Naive thymus-derived CD4-positive, alpha-beta T cell (primary cell): ENCODE results near the gene CSF2. TPM values are rescaled to one million over a fixed set of nuclear protein-coding genes. Genes with fewer than 3 reads are reported as not detected.

Source experiments
- ATAC-seq: fragments of 150-1000 bp; cut with Tn5 transposase; 2 replicates; pipeline ENCODE4 v1.10.0; 2021; ENCODE audit warnings: mild to moderate bottlenecking, moderate library complexity
- CTCF ChIA-PET: fragments of 350-600 bp; sonication (Branson Sonifier 250); formaldehyde crosslinking; loops from one replicate; lab custom pipeline; 2021; ENCODE audit warnings: antibody characterized with exemption; lab: Charles Lee
- POLR2A ChIA-PET: fragments of 350-600 bp; sonication (Branson Sonifier 250); formaldehyde crosslinking; loops from one replicate; lab custom pipeline; 2021; ENCODE audit warnings: antibody characterized with exemption, inconsistent platforms; lab: Charles Lee
- DNase-seq, 9 donors: peaks; one replicate each; pipeline versions ENCODE4 v3.0.0 to v3.0.0-alpha.2; 2020 to 2022; ENCODE audit warnings: mixed read lengths in 1 of 9
- H3K27ac ChIP-seq: one replicate; pipeline ENCODE4 v1.7.0; 2013; ENCODE audit warnings: mild to moderate bottlenecking, low read depth, low read length, moderate library complexity
- H3K27me3 ChIP-seq, 2 donors: one replicate each; pipeline ENCODE4 v1.7.0; 2013; ENCODE audit warnings: low read length in 2 of 2, mild to moderate bottlenecking in 2 of 2, moderate library complexity in 2 of 2; ENCODE audit not compliant: control insufficient read depth in 2 of 2, insufficient read depth in 2 of 2
- H3K36me3 ChIP-seq, 3 experiments: 1 replicate in 2 of 3; 2 replicates in 1 of 3; pipeline ENCODE4 v1.7.0; 2013; ENCODE audit warnings: low read length in 3 of 3, mild to moderate bottlenecking in 3 of 3, moderate library complexity in 1 of 3; ENCODE audit not compliant: insufficient read depth in 3 of 3, control insufficient read depth in 2 of 3
- H3K4me1 ChIP-seq, 2 donors: one replicate each; pipeline ENCODE4 v1.7.0; 2013; ENCODE audit warnings: low read length in 2 of 2, mild to moderate bottlenecking in 2 of 2, moderate library complexity in 1 of 2; ENCODE audit not compliant: control insufficient read depth in 2 of 2, insufficient read depth in 2 of 2
- H3K4me3 ChIP-seq: 2 replicates; pipeline ENCODE4 v1.7.0; 2013; ENCODE audit warnings: mild to moderate bottlenecking, low read length
- H3K9me3 ChIP-seq, 3 experiments: 1 replicate in 2 of 3; 2 replicates in 1 of 3; pipeline ENCODE4 v1.7.0; 2013; ENCODE audit warnings: low read length in 3 of 3; ENCODE audit not compliant: control insufficient read depth in 2 of 3
- H3K27ac Mint-ChIP-seq, 9 donors: one replicate each; pipeline ENCODE4 v1.8.0; 2020 to 2022; ENCODE audit warnings: mixed read lengths in 9 of 9, mild to moderate bottlenecking in 8 of 9, moderate library complexity in 5 of 9, inconsistent platforms in 2 of 9
- H3K27me3 Mint-ChIP-seq, 5 donors: one replicate each; pipeline ENCODE4 v1.8.0; 2021 to 2022; ENCODE audit warnings: mixed read lengths in 5 of 5, mild to moderate bottlenecking in 1 of 5
- H3K36me3 Mint-ChIP-seq, 5 donors: one replicate each; pipeline ENCODE4 v1.8.0; 2020 to 2022; ENCODE audit warnings: mixed read lengths in 5 of 5, mild to moderate bottlenecking in 3 of 5, inconsistent platforms in 1 of 5
- H3K4me1 Mint-ChIP-seq, 7 donors: one replicate each; pipeline ENCODE4 v1.8.0; 2020 to 2022; ENCODE audit warnings: mixed read lengths in 7 of 7, mild to moderate bottlenecking in 3 of 7, inconsistent platforms in 1 of 7
- H3K4me3 Mint-ChIP-seq, 10 donors: one replicate each; pipeline ENCODE4 v1.8.0; 2020 to 2022; ENCODE audit warnings: mild to moderate bottlenecking in 10 of 10, mixed read lengths in 10 of 10, moderate library complexity in 6 of 10, inconsistent platforms in 2 of 10
- H3K9me3 Mint-ChIP-seq, 11 donors: one replicate each; pipeline ENCODE4 v1.8.0; 2020 to 2022; ENCODE audit warnings: mixed read lengths in 11 of 11, mild to moderate bottlenecking in 4 of 11, inconsistent platforms in 1 of 11, moderate library complexity in 1 of 11
- intact Hi-C, 2 donors: fragments of 100-400 bp; cut with micrococcal nuclease; formaldehyde crosslinking; loops; one replicate each; pipeline ENCODE4 v1.15.1; 2023
- polyA plus RNA-seq, 2 donors: library from polyadenylated mRNA; unstranded; fragments of 300-500 nt; fragmentation: Illumina TruSeq; gene quantifications; one replicate each; pipeline ENCODE4 v1.2.3, GENCODE V29; 2021
- total RNA-seq, 6 experiments: library from RNA in 5 of 6; stranded (reverse) in 5 of 6; gene quantifications; 1 replicate in 5 of 6; 2 replicates in 1 of 6; pipeline ENCODE4 v1.2.3 and lab custom pipeline; 2021 to 2026

Gene CSF2
- total and polyA plus RNA-seq, 7 experiments from 2014 or later: 111 TPM; not detected in 6

DNA sequence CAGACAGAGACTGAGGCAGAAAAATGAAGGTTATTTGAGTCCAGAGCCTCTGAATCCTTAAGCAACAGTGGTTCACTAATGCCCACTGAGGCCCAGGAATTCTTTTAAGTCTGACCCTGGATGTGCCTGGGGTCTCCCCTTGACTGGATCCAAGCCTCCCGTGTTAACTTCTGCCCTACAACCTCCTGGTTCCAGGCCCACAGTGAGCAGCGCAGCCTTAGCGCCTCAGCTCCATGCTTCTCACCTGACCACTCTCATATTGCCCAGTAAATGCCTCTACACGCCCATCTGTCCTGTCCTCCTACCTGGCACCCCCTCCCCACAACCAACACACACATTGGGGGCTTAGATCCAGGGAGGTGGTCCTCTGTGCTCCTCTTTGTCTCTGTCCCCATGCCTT lies 6.7 kb upstream of the CSF2 start:
- Mint-ChIP-seq H3K36me3 (peaks cover 0 to 2% (median 0%) of the 10 kb centered on the region in 5 donors), H3K4me1 (peaks cover 0 to 61% (median 5%) of the 10 kb centered on the region in 7 donors), H3K27me3 (no peaks in the 10 kb centered on the region), H3K4me3 (no peak overlapping the region), H3K9me3 (no peaks in the 10 kb centered on the region), H3K27ac (no peak overlapping the region)
- DNase-seq (no peak), ATAC-seq (no peak)
- Histone ChIP-seq H3K36me3 (no peaks in the 10 kb centered on the region), H3K4me3 (no peak overlapping the region), H3K4me1 (peaks cover 0 to 9% of the 10 kb centered on the region in 2 donors), H3K27me3 (no peaks in the 10 kb centered on the region), H3K27ac (no peak overlapping the region), H3K9me3 (no peaks in the 10 kb centered on the region)
- ChIA-PET CTCF (no interaction called here), POLR2A (no interaction called here)
- intact Hi-C loops: loop anchor here (10.0 kb wide), 3 partner anchors 108 to 428 kb away; partner anchors contain the start of gene IRF1 (in 1 of the 2)

DNA sequence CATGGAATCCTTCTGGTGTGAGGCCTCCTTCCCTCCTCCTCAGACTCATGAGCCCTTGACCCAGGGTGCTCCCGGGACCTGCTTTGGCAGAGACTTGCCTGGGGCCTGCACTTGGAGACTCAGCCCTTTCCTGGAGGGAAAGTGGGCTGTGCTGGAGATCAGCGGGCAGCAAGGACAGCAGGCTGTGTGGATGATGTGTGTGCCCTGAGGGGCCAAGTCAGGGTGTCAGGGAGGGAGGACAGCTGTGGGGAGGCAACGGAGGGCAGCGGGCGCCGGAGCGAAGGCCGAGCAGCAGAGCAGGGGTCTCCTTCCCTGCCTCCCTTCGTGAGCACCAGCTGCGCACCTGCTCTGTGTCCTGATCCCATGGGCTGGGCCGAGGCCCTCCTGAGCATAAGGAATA lies 6.1 kb upstream of the CSF2 start:
- Histone ChIP-seq H3K36me3 (no peaks in the 10 kb centered on the region), H3K27ac (no peak overlapping the region), H3K27me3 (no peaks in the 10 kb centered on the region), H3K4me1 (peaks cover 0 to 9% of the 10 kb centered on the region in 2 donors), H3K4me3 (no peak overlapping the region), H3K9me3 (no peaks in the 10 kb centered on the region)
- H3K4me3 Mint-ChIP-seq: no peak overlapping the region
- ChIA-PET CTCF (no interaction called here), POLR2A (no interaction called here)
- intact Hi-C loops: loop anchor here (10.0 kb wide), 3 partner anchors 107 to 427 kb away; partner anchors contain the start of gene IRF1 (in 1 of the 2)
- no peak overlapping the region for H3K27ac Mint-ChIP-seq
- no peaks in the 10 kb centered on the region for H3K9me3 Mint-ChIP-seq
- ATAC-seq (no peak), DNase-seq (no peak)
- no peaks in the 10 kb centered on the region for H3K27me3 Mint-ChIP-seq
- H3K36me3 Mint-ChIP-seq: peaks cover 0 to 2% (median 0%) of the 10 kb centered on the region in 5 donors
- peaks cover 0 to 66% (median 5%) of the 10 kb centered on the region in 7 donors for H3K4me1 Mint-ChIP-seq

DNA sequence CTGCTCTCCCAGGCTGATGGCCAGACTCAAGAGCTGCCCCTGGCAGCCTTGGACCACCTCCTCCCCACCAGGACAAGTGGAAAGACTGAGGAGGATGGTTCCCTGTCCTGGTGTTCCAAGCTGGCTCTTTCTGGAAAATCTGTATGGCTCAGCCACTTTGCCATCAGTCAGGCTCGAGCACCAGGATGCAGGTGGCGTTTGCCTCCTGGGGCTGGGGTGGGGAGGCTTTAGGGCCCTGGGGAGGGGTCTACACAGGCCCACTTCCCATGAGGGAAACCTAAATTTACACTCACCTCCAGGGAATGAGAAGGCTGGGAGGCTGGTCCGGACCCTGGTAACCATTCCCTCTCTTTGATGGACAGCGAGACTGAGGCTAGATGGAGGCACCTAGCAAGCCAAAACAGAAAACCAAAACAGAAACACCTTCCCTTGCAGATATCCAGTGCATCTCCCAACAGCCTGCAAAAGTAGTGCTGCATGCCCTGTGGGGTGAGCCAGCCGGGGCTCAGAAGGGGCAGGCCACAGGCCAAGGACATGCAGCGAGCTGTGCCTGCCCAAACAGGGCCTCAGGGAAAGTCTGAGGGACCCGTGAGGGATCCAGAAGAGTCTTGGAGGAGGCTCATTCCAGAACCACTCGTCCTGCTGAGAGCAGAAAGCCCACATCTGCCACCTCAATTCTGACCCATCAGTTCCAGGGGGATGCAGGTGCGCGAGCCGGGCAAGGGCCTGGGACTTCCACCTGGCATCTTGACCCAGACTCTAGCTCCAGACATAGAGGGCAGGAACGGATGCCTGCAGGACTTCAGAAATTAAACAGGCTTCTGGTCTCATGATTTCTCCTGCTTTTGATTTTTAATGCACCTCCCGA lies 5.4 kb upstream of the CSF2 start:
- no peak overlapping the region for H3K27ac ChIP-seq
- Mint-ChIP-seq H3K4me1 (peaks cover 0 to 67% (median 5%) of the 10 kb centered on the region in 7 donors), H3K27ac (peak overlapping the region in 1 of 9 donors; percentile 48), H3K9me3 (no peaks in the 10 kb centered on the region), H3K36me3 (peaks cover 0 to 2% (median 0%) of the 10 kb centered on the region in 5 donors), H3K27me3 (no peaks in the 10 kb centered on the region), H3K4me3 (no peak overlapping the region)
- peaks cover 0 to 12% of the 10 kb centered on the region in 2 donors for H3K4me1 ChIP-seq
- H3K4me3 ChIP-seq: no peak overlapping the region
- no peak for ATAC-seq
- ChIA-PET POLR2A (no interaction called here), CTCF (no interaction called here)
- no peaks in the 10 kb centered on the region for H3K9me3 ChIP-seq
- no peaks in the 10 kb centered on the region for H3K36me3 ChIP-seq
- intact Hi-C loops: loop anchor here (10.0 kb wide), 3 partner anchors 107 to 427 kb away; partner anchors contain the start of gene IRF1 (in 1 of the 2)
- no peaks in the 10 kb centered on the region for H3K27me3 ChIP-seq
- DNase-seq: no peak

DNA sequence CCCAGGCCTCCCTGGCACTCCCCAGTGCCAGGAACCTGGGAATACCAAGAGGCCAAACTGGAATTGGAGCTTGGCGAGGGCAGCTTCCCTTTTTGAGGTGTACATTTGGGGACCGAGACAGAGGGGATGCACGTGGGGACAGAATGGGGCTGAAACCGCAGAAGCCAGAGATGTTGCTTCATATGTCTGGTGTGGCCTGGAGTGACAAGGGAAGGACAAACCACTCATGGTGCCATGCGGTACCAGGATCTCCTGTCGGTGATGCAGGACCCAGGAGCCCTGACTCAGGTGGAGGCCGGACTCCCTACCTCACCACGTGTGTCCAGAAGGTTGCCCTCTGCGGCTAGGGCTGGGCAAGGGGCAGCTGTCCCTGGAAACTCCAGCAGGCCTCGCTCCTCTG lies 4.0 kb upstream of the CSF2 start:
- Histone ChIP-seq H3K9me3 (no peaks in the 10 kb centered on the region), H3K27ac (no peak overlapping the region), H3K36me3 (no peaks in the 10 kb centered on the region), H3K27me3 (no peaks in the 10 kb centered on the region), H3K4me1 (peaks cover 0 to 13% of the 10 kb centered on the region in 2 donors), H3K4me3 (no peak overlapping the region)
- Mint-ChIP-seq H3K4me1 (peaks cover 0 to 67% (median 3%) of the 10 kb centered on the region in 7 donors), H3K36me3 (peaks cover 0 to 2% (median 0%) of the 10 kb centered on the region in 5 donors), H3K9me3 (no peaks in the 10 kb centered on the region), H3K27ac (no peak overlapping the region), H3K27me3 (no peaks in the 10 kb centered on the region), H3K4me3 (no peak overlapping the region)
- intact Hi-C loops: loop anchor here (10.0 kb wide), 3 partner anchors 105 to 425 kb away; partner anchors contain the start of gene IRF1 (in 1 of the 2)
- ATAC-seq (peak; percentile 7), DNase-seq (no peak)
- POLR2A ChIA-PET: no interaction called here
- CTCF ChIA-PET: no interaction called here

DNA sequence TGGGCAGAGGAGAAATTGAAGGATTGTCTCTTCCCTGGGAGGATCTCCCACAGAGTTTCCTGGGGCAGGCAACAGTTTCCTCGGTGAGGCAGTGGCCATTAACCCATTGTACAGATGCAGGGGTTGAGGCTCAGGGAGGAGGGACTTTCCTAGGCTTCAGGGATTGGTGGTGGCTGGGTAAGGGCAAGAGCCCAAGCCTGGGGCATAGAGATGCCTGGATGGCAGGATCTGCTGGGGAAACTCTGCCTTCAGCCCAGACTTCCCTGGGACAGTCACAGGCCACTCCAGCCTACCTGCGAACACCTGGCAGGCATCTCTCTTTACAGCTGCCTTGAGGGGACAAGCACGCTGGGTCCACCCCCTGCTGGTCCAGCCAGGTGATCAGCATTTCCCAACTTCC lies 3.6 kb upstream of the CSF2 start:
- Histone ChIP-seq H3K4me1 (peaks cover 0 to 10% of the 10 kb centered on the region in 2 donors), H3K36me3 (no peaks in the 10 kb centered on the region), H3K9me3 (no peaks in the 10 kb centered on the region), H3K4me3 (no peak overlapping the region), H3K27me3 (no peaks in the 10 kb centered on the region), H3K27ac (no peak overlapping the region)
- no peak overlapping the region for H3K4me3 Mint-ChIP-seq
- H3K27me3 Mint-ChIP-seq: no peaks in the 10 kb centered on the region
- H3K9me3 Mint-ChIP-seq: no peaks in the 10 kb centered on the region
- ChIA-PET CTCF (no interaction called here), POLR2A (no interaction called here)
- DNase-seq (no peak), ATAC-seq (no peak)
- peaks cover 0 to 67% (median 3%) of the 10 kb centered on the region in 7 donors for H3K4me1 Mint-ChIP-seq
- intact Hi-C loops: loop anchor here (10.0 kb wide), 3 partner anchors 105 to 425 kb away; partner anchors contain the start of gene IRF1 (in 1 of the 2)
- H3K27ac Mint-ChIP-seq: no peak overlapping the region
- H3K36me3 Mint-ChIP-seq: peaks cover 0 to 2% (median 0%) of the 10 kb centered on the region in 5 donors

DNA sequence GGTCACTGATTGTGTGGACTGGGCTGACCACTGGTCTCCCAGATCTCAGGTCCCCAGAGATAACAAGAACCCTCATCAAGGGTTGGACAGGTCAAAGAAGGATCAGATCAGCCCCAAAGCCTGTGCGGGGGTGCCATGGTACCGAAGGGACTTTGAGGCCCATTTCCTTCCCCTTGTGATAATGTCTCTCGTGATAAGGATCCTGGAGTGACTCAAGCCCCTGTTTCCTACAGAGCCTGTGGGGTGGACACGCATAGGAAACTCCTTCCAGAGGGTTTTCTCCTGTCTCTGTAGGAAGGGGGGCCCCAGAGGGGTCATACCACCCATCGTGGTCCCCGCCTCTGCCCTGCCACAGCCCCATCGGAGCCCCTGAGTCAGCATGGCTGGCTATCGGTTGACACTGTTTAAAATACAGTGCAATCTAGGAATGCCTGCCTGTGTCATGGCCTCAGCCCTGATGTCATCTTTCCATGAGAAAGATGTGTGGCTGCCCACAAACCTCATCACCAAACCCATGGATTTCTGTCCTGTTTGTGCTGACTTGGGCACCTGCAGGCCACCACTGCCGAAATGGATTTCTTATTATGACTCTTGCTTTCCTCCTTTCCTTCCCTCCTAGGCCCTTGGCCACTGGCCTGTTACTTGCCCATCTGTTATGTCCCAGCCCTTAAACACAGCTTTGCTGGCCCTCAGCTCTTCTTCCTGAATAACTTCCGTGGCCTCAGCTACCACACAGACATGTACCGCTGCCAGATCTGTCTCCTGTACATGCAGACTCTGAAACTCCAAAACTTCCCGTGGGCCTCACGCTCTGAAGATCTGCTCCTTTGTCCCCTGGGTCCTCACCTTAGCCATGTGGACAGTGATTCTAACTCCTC lies 2.9 kb upstream of the CSF2 start:
- no peaks in the 10 kb centered on the region for H3K27me3 Mint-ChIP-seq
- H3K27ac Mint-ChIP-seq: peak overlapping the region in 1 of 9 donors; percentile 71
- Histone ChIP-seq H3K36me3 (no peaks in the 10 kb centered on the region), H3K4me3 (no peak overlapping the region), H3K27me3 (no peaks in the 10 kb centered on the region), H3K9me3 (no peaks in the 10 kb centered on the region), H3K4me1 (peaks cover 0 to 10% of the 10 kb centered on the region in 2 donors), H3K27ac (no peak overlapping the region)
- CTCF ChIA-PET: no interaction called here
- ATAC-seq (peak; percentile 7), DNase-seq (peak in 1 of 9 donors; percentile 68)
- H3K9me3 Mint-ChIP-seq: no peaks in the 10 kb centered on the region
- peaks cover 0 to 3% (median 0%) of the 10 kb centered on the region in 5 donors for H3K36me3 Mint-ChIP-seq
- intact Hi-C loops: no loop called here
- peaks cover 0 to 68% (median 0%) of the 10 kb centered on the region in 7 donors for H3K4me1 Mint-ChIP-seq
- peak overlapping the region in 1 of 10 donors; percentile 29 for H3K4me3 Mint-ChIP-seq
- POLR2A ChIA-PET: no interaction called here
